ENCODE measurements around the gene ADGRF5.
A peak's percentile ranks its signal among the peaks of the same experiment; 100 is the strongest.

The ADGRF5 gene

GRCh38 chr6:46931416-46931815 is 9.7 kb upstream of the ADGRF5 start:
- DNase-seq (ENCODE audit: low read depth) = no peak

GRCh38 chr6:46930331-46930730 is 8.6 kb upstream of the ADGRF5 start:
- DNase-seq (ENCODE audit: low read depth) = no peak
- no peak overlapping the region for H3K4me3 ChIP-seq (ENCODE audit: low read length)
- no peak for TF ChIP-seq CTCF (conservative IDR thresholded peaks at IDR 0.05; ENCODE audit: low read depth, low read length)

More at GRCh38 chr6:46931416-46931815, 9.7 kb upstream of the ADGRF5 start:
- TF ChIP-seq CTCF (conservative IDR thresholded peaks at IDR 0.05; ENCODE audit: low read depth, low read length) = no peak
- H3K4me3 ChIP-seq (ENCODE audit: low read length) = no peak overlapping the region

- no peak for TF ChIP-seq CTCF (conservative IDR thresholded peaks at IDR 0.05; ENCODE audit: low read depth, low read length)
- H3K4me3 ChIP-seq (ENCODE audit: low read length) = no peak overlapping the region
- no peak for DNase-seq (ENCODE audit: low read depth)
Measured at GRCh38 chr6:46927066-46927465, 5.3 kb upstream of the ADGRF5 start.

GRCh38 chr6:46926481-46926880 is 4.7 kb upstream of the ADGRF5 start:
- H3K4me3 ChIP-seq (ENCODE audit: low read length) = no peak overlapping the region
- DNase-seq (ENCODE audit: low read depth) = no peak
- no peak for TF ChIP-seq CTCF (conservative IDR thresholded peaks at IDR 0.05; ENCODE audit: low read depth, low read length)

GRCh38 chr6:46925563-46926253 is 4.0 kb upstream of the ADGRF5 start:
- TF ChIP-seq CTCF (conservative IDR thresholded peaks at IDR 0.05; ENCODE audit: low read depth, low read length) = no peak
- peak; percentile 88 for DNase-seq (ENCODE audit: low read depth)
- no peak overlapping the region for H3K4me3 ChIP-seq (ENCODE audit: low read length)

- no peak for DNase-seq (ENCODE audit: low read depth)
- H3K4me3 ChIP-seq (ENCODE audit: low read length) = no peak overlapping the region
- no peak for TF ChIP-seq CTCF (conservative IDR thresholded peaks at IDR 0.05; ENCODE audit: low read depth, low read length)
Measured at GRCh38 chr6:46923476-46923875, 1.7 kb upstream of the ADGRF5 start.

- no peak overlapping the region for H3K4me3 ChIP-seq (ENCODE audit: low read length)
- DNase-seq (ENCODE audit: low read depth) = no peak
- no peak for TF ChIP-seq CTCF (conservative IDR thresholded peaks at IDR 0.05; ENCODE audit: low read depth, low read length)
Measured at GRCh38 chr6:46921059-46921458, 679 bp downstream of the ADGRF5 start.

All from retinal pigment epithelial cell (primary cell).